Transverse colon (tissue), 4 donors: ENCODE results near the gene JUN.

ENCODE experiments used
- CTCF ChIP-seq, 5 experiments: fragments of 200-600 bp in 3 of 5; fragments of 450-650 bp in 2 of 5; sonication (generic) in 3 of 5; IDR thresholded peaks; 1 replicate in 2 of 5; 2 replicates in 3 of 5; pipeline ENCODE4 v1.5.1; 2016 to 2017; ENCODE audit warnings: antibody characterized with exemption in 5 of 5, inconsistent platforms in 3 of 5, mild to moderate bottlenecking in 2 of 5, moderate library complexity in 1 of 5
- EP300 ChIP-seq: sonication (generic); formaldehyde crosslinking; IDR thresholded peaks from one replicate; pipeline ENCODE4 v1.6.1; 2017; ENCODE audit warnings: antibody characterized with exemption, low read depth
- POLR2A ChIP-seq: fragments of 450-650 bp; IDR thresholded peaks from one replicate; pipeline ENCODE4 v1.6.1; 2016; ENCODE audit warnings: antibody characterized with exemption, mild to moderate bottlenecking, moderate library complexity
- POLR2AphosphoS5 ChIP-seq, 3 donors: sonication (generic); formaldehyde crosslinking; IDR thresholded peaks; one replicate each; pipeline ENCODE4 v1.6.1; 2016; ENCODE audit warnings: antibody characterized with exemption in 3 of 3

DNA sequence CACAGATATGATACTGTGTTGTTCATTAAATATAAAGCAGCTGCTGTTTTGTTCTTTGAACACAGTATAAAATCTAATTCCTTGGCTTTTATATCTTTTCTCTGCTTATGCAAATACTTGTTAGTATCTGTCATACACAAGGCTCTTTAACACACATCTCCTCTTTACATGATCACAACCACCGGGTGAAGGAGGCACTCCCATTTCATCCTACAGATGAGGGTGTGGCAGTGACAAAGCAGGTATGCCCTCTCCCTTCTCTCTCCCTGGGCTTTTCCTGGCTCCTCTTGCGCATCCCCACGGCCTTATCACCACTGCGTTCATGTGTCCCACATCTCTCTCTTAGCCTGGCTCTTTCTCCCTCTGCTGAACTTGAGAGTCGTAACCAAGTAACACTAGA, 38.2 kb downstream of the JUN start:
- TF ChIP-seq CTCF (IDR thresholded peaks at IDR 0.05) (no peak), EP300 (no peak), POLR2A (no peak), POLR2AphosphoS5 (IDR thresholded peaks at IDR 0.05) (no peak)
